ENCODE data around the gene PRR13. TPM values are rescaled to one million over a fixed set of nuclear protein-coding genes. Genes with fewer than 3 reads are reported as not detected.
"Not testable (repeated sequence)": the region's sequence is repeated elsewhere in the genome, so short reads cannot be mapped to it uniquely, and the experiment has no call there.

Gene PRR13
- total and polyA plus RNA-seq, 4 donors, result 94.6 to 224 (median 105) TPM

- not testable (repeated sequence) for ATAC-seq (ENCODE audit: low FRiP score); H3K4me1 ChIP-seq (ENCODE audit: control insufficient read depth in 1 of 2, insufficient read depth in 2 of 2, low read length in 2 of 2)
- peak in 1 of 2 donors; percentile 17 for DNase-seq
Measured at GRCh38 chr12:53417291-53417816, 24.2 kb upstream of the PRR13 start.

GRCh38 chr12:53418221-53418620 lies 23.3 kb upstream of the PRR13 start:
- no peak for ATAC-seq (ENCODE audit: low FRiP score)
- peaks cover 0 to 2% of the 10 kb centered on the region in 2 donors for H3K4me1 ChIP-seq (ENCODE audit: control insufficient read depth in 1 of 2, insufficient read depth in 2 of 2, low read length in 2 of 2)
- intact Hi-C loops (cut with DNase I), result no loop called here

More at GRCh38 chr12:53417291-53417816, 24.2 kb upstream of the PRR13 start:
- intact Hi-C loops (cut with DNase I); H3K27ac ChIP-seq (ENCODE audit: low read depth in 1 of 2, low read length in 2 of 2); H3K9me3 ChIP-seq (ENCODE audit: control insufficient read depth, low read length); H3K27me3 ChIP-seq (ENCODE audit: control insufficient read depth in 1 of 2, insufficient read depth in 2 of 2, low read length in 1 of 2); H3K4me3 ChIP-seq (ENCODE audit: low read length in 2 of 2); H3K36me3 ChIP-seq (ENCODE audit: control insufficient read depth in 1 of 2, insufficient read depth in 2 of 2, low read length in 1 of 2): not testable (repeated sequence)
- 77 to 83% methylated on average over 9 of the region's 9 CpGs for WGBS, 2 donors

GRCh38 chr12:53419756-53420155 lies 21.8 kb upstream of the PRR13 start:
- DNase-seq (no peak), ATAC-seq (ENCODE audit: low FRiP score) (no peak)
- Histone ChIP-seq H3K27me3 (ENCODE audit: control insufficient read depth in 1 of 2, insufficient read depth in 2 of 2, low read length in 1 of 2) (no peaks in the 10 kb centered on the region), H3K27ac (ENCODE audit: low read depth in 1 of 2, low read length in 2 of 2) (no peak overlapping the region), H3K9me3 (ENCODE audit: control insufficient read depth, low read length) (no peaks in the 10 kb centered on the region), H3K4me1 (ENCODE audit: control insufficient read depth in 1 of 2, insufficient read depth in 2 of 2, low read length in 2 of 2) (peaks cover 0 to 2% of the 10 kb centered on the region in 2 donors), H3K4me3 (ENCODE audit: low read length in 2 of 2) (no peak overlapping the region), H3K36me3 (ENCODE audit: control insufficient read depth in 1 of 2, insufficient read depth in 2 of 2, low read length in 1 of 2) (no peaks in the 10 kb centered on the region)
- WGBS, 2 donors, result 85 to 90% methylated on average over 2 of the region's 2 CpGs
- intact Hi-C loops (cut with DNase I), result no loop called here

More at GRCh38 chr12:53418221-53418620, 23.3 kb upstream of the PRR13 start:
- no peak overlapping the region for H3K4me3 ChIP-seq (ENCODE audit: low read length in 2 of 2)
- no peaks in the 10 kb centered on the region for H3K9me3 ChIP-seq (ENCODE audit: control insufficient read depth, low read length)
- no peak for DNase-seq
- H3K36me3 ChIP-seq (ENCODE audit: control insufficient read depth in 1 of 2, insufficient read depth in 2 of 2, low read length in 1 of 2), result no peaks in the 10 kb centered on the region
- H3K27ac ChIP-seq (ENCODE audit: low read depth in 1 of 2, low read length in 2 of 2), result no peak overlapping the region
- no peaks in the 10 kb centered on the region for H3K27me3 ChIP-seq (ENCODE audit: control insufficient read depth in 1 of 2, insufficient read depth in 2 of 2, low read length in 1 of 2)
- WGBS, 2 donors, result 88 to 93% methylated on average over 3 of the region's 3 CpGs

- ATAC-seq (ENCODE audit: low FRiP score); intact Hi-C loops (cut with DNase I); H3K36me3 ChIP-seq (ENCODE audit: control insufficient read depth in 1 of 2, insufficient read depth in 2 of 2, low read length in 1 of 2); H3K4me1 ChIP-seq (ENCODE audit: control insufficient read depth in 1 of 2, insufficient read depth in 2 of 2, low read length in 2 of 2); H3K27me3 ChIP-seq (ENCODE audit: control insufficient read depth in 1 of 2, insufficient read depth in 2 of 2, low read length in 1 of 2); H3K9me3 ChIP-seq (ENCODE audit: control insufficient read depth, low read length); H3K27ac ChIP-seq (ENCODE audit: low read depth in 1 of 2, low read length in 2 of 2); DNase-seq; H3K4me3 ChIP-seq (ENCODE audit: low read length in 2 of 2): not testable (repeated sequence)
- 84 to 91% methylated on average over 12 of the region's 12 CpGs for WGBS, 2 donors
Measured at GRCh38 chr12:53422247-53422646, 19.3 kb upstream of the PRR13 start.

DNA sequence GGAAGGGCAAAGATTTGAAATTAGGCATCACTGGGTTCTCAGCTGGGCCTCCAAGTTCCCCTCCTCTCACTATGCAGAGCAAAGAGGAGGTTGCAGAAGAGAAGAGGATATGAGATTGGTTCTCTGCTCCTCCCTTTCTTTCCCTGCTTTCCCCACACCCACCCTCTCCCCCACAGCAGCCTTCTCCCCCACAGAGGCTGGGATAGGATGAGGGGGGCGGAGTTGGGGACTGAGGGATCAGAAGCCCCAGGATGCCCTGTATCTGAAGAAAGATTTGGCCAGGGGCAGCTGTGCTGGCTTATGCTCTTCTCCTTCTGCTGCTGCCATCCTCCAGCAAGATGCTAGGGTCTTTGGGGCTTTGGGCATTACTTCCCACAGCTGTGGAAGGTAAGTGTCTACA lies 17.9 kb upstream of the PRR13 start, which contains the start of gene AMHR2:
Gene AMHR2 (plus strand): TSS at position 259 of the 400 bp plus-strand sequence. CDS start 80 bp downstream, at position 339.
- DNase-seq (peak in 1 of 2 donors; percentile 38), ATAC-seq (ENCODE audit: low FRiP score) (no peak)
- Histone ChIP-seq H3K27ac (ENCODE audit: low read depth in 1 of 2, low read length in 2 of 2) (no peak within 1 kb of the TSS), H3K27me3 (ENCODE audit: control insufficient read depth in 1 of 2, insufficient read depth in 2 of 2, low read length in 1 of 2) (no peaks in the 10 kb centered on the region), H3K4me3 (ENCODE audit: low read length in 2 of 2) (no peak within 1 kb of the TSS), H3K36me3 (ENCODE audit: control insufficient read depth in 1 of 2, insufficient read depth in 2 of 2, low read length in 1 of 2) (no peaks in the 10 kb centered on the region), H3K4me1 (ENCODE audit: control insufficient read depth in 1 of 2, insufficient read depth in 2 of 2, low read length in 2 of 2) (no peaks in the 10 kb centered on the region), H3K9me3 (ENCODE audit: control insufficient read depth, low read length) (no peaks in the 10 kb centered on the region)
- 100% methylated on average over 1 of the region's 1 CpG for WGBS, 2 donors
- intact Hi-C loops (cut with DNase I), result no loop called here

DNA sequence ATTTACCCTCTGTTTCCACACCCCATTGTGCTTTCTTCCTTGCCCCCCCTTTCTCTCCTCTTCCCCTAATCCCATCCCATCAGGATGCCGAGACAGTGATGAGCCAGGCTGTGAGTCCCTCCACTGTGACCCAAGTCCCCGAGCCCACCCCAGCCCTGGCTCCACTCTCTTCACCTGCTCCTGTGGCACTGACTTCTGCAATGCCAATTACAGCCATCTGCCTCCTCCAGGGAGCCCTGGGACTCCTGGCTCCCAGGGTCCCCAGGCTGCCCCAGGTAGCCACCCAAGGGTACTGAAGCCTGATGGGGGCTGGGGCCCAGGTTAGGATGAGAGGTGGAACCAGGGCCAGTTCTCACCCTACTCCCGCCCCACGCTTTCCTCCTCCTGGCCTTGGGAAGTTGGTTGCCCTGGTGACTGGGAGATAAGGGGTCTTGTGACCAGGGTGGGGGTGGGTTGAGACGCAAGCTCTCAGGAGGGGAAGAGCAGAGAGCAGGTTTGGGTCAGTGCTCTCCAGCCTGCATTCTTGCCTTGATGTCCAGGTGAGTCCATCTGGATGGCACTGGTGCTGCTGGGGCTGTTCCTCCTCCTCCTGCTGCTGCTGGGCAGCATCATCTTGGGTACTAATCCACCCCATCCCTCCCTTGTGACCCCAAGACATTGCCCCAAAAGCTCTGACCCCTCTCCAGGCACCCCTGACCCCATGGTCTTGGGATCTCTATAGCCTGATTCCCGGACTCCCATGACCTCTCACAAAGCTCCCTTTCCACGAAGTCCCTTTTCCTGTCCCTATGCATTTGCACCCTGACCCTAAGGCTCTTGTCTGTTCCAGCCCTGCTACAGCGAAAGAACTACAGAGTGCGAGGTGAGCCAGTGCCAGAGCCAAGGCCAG lies 16.7 kb upstream of the PRR13 start:
- Histone ChIP-seq H3K4me3 (ENCODE audit: low read length in 2 of 2) (no peak overlapping the region), H3K4me1 (ENCODE audit: control insufficient read depth in 1 of 2, insufficient read depth in 2 of 2, low read length in 2 of 2) (no peaks in the 10 kb centered on the region), H3K36me3 (ENCODE audit: control insufficient read depth in 1 of 2, insufficient read depth in 2 of 2, low read length in 1 of 2) (no peaks in the 10 kb centered on the region), H3K27ac (ENCODE audit: low read depth in 1 of 2, low read length in 2 of 2) (no peak overlapping the region), H3K27me3 (ENCODE audit: control insufficient read depth in 1 of 2, insufficient read depth in 2 of 2, low read length in 1 of 2) (no peaks in the 10 kb centered on the region), H3K9me3 (ENCODE audit: control insufficient read depth, low read length) (no peaks in the 10 kb centered on the region)
- WGBS, 2 donors, result 80 to 83% methylated on average over 7 to 9 of the region's 9 CpGs
- ATAC-seq (ENCODE audit: low FRiP score) (peak; percentile 5), DNase-seq (peak in 1 of 2 donors; percentile 63)
- intact Hi-C loops (cut with DNase I), result no loop called here

- H3K36me3 ChIP-seq (ENCODE audit: control insufficient read depth in 1 of 2, insufficient read depth in 2 of 2, low read length in 1 of 2), result no peaks in the 10 kb centered on the region
- ATAC-seq (ENCODE audit: low FRiP score), result peak; percentile 57
- no peak overlapping the region for H3K27ac ChIP-seq (ENCODE audit: low read depth in 1 of 2, low read length in 2 of 2)
- no peaks in the 10 kb centered on the region for H3K27me3 ChIP-seq (ENCODE audit: control insufficient read depth in 1 of 2, insufficient read depth in 2 of 2, low read length in 1 of 2)
- 66 to 74% methylated on average over 11 of the region's 11 CpGs for WGBS, 2 donors
- intact Hi-C loops (cut with DNase I), result no loop called here
- DNase-seq, result peak in 1 of 2 donors; percentile 52
- H3K4me3 ChIP-seq (ENCODE audit: low read length in 2 of 2), result no peak overlapping the region
- no peaks in the 10 kb centered on the region for H3K9me3 ChIP-seq (ENCODE audit: control insufficient read depth, low read length)
- no peaks in the 10 kb centered on the region for H3K4me1 ChIP-seq (ENCODE audit: control insufficient read depth in 1 of 2, insufficient read depth in 2 of 2, low read length in 2 of 2)
Measured at GRCh38 chr12:53425515-53426150, 15.9 kb upstream of the PRR13 start.

DNA sequence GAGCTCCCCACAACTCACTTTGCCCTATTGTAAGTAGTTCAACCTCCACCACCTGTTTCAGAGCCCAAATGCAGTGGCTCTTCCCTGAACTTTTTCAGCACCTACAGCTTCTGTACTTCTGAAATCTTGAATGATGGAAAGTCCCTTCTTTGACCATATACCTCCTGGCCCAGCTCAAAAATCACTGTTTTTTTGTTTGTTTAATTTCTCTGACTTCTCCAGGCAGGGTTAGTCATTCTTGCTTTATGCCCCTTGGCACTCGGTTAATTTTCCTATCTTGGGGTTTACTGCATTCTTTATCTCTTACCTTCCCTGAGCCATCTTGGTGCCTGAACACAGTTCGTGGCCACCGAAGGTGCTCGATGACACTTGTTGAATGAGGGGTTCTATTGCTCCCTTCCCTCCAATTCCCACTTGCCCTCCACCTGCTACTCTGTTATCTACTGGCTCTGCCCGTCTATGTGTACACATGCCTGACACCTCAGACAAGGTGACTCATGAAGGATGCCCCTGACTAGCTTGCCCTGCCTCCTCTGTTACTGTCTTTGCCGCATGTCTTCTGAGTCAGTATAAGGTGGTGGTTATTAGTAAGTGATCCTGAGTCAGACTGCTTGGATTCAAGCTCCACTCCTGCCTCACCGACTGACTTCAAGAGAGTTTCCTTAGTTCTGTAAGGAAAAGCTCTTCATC lies 13.5 kb upstream of the PRR13 start:
- intact Hi-C loops (cut with DNase I), result no loop called here
- no peak for ATAC-seq (ENCODE audit: low FRiP score)
- Histone ChIP-seq H3K27me3 (ENCODE audit: control insufficient read depth in 1 of 2, insufficient read depth in 2 of 2, low read length in 1 of 2) (no peaks in the 10 kb centered on the region), H3K4me3 (ENCODE audit: low read length in 2 of 2) (no peak overlapping the region), H3K27ac (ENCODE audit: low read depth in 1 of 2, low read length in 2 of 2) (no peak overlapping the region), H3K4me1 (ENCODE audit: control insufficient read depth in 1 of 2, insufficient read depth in 2 of 2, low read length in 2 of 2) (no peaks in the 10 kb centered on the region), H3K9me3 (ENCODE audit: control insufficient read depth, low read length) (no peaks in the 10 kb centered on the region), H3K36me3 (ENCODE audit: control insufficient read depth in 1 of 2, insufficient read depth in 2 of 2, low read length in 1 of 2) (no peaks in the 10 kb centered on the region)
- 88 to 90% methylated on average over 7 of the region's 7 CpGs for WGBS, 2 donors
- no peak for DNase-seq

All from aorta (tissue), 5 donors.